Right ventricle myocardium superior (tissue), 1 donor: Measurements from ENCODE around the gene VPS35. TPM values are rescaled to one million over a fixed set of nuclear protein-coding genes. Genes with fewer than 3 reads are reported as not detected.
A peak's percentile ranks its signal among the peaks of the same experiment; 100 is the strongest.
"Not testable (repeated sequence)": the region's sequence is repeated elsewhere in the genome, so short reads cannot be mapped to it uniquely, and the experiment has no call there.

Experiments
- ATAC-seq: fragments of 200-7000 bp; cut with Tn5 transposase; one replicate; pipeline ENCODE4 v1.9.1; 2020; ENCODE audit warnings: mild to moderate bottlenecking; ENCODE audit not compliant: poor library complexity
- DNase-seq: peaks from one replicate; pipeline ENCODE4 v3.0.0-alpha.2; 2020
- intact Hi-C: fragments of 100-400 bp; cut with DNase I; formaldehyde crosslinking; loops from one replicate; pipeline ENCODE4 v1.11.2; 2022
- total RNA-seq: library from RNA; stranded (reverse); fragmentation: NEBNext Ultra II Directional; extraction: Animal tissue kit (Norgen Biotek cat#: 25700); gene quantifications from one replicate; pipeline ENCODE4 v1.2.1, GENCODE V29; 2021
- donor health status: DM: no; HTN: yes; CAD: no; lungs with severe emphysema.

VPS35 gene
- total RNA-seq, 1 donor from 2014 or later, result 89.0 TPM

- DNase-seq, result no peak
- intact Hi-C loops, result no loop called here
- no peak for ATAC-seq
Measured at GRCh38 chr16:46687486-46687885, 1.5 kb downstream of the VPS35 start.

GRCh38 chr16:46686815-46687473, 2.0 kb downstream of the VPS35 start:
- no peak for DNase-seq
- ATAC-seq, result no peak
- intact Hi-C loops, result no loop called here

GRCh38 chr16:46681867-46682266, 7.1 kb downstream of the VPS35 start:
- ATAC-seq, DNase-seq, intact Hi-C loops: not testable (repeated sequence)

DNA sequence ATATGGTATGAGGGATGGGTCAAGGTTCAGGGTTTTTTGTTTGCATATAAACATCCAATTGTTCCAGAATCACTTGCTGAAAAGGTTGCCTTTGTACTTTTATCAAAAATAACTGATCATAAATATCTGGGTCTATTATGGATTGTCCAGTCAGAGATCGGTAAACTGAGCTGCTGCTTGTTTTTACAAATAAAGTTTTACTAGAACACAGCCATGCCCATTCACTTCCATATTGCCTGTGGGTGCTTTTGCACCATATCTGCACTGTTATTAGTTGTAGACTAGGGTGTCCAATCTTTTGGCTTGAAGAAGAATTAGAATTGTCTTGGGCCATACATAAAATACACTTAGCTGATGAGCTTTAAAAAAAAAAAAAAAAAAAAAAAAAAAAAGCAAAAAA, 11.0 kb downstream of the VPS35 start:
- not testable (repeated sequence) for ATAC-seq

DNA sequence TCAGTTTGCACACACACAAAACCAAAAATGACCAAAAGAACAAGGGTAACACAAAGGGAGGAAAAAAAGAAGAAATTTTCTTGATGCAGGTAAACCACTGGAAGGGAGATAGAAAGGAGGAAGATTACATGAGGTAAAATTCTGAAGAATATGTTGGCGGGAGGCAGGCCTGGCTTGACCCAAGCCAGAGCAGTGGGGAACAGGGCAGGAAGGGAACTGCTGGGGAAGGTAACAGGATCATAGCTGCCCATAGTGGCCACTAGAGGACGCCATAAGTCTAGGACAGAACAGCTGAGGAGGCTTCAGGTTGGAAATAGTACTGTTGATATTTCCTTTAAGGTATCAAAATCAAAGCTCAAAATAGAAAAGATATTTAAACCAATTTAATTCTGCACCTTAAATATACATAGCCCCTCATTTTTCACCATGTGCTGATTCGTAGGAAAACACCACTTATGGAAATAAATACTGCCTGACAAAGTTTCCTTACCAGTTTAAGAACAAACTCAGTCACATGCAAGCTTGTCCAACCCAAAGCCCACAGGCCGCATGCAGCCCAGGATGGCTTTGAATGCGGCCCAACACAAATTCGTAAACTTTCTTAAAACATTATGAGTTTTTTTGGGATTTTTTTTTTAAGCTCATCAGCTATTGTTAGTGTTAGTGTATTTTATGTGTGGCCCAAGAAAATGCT, 15.5 kb downstream of the VPS35 start:
- DNase-seq (no peak), ATAC-seq (peak; percentile 96)
- intact Hi-C loops, result no loop called here

More for the DNA sequence above, 11.0 kb downstream of the VPS35 start:
- DNase-seq, intact Hi-C loops: not testable (repeated sequence)

DNA sequence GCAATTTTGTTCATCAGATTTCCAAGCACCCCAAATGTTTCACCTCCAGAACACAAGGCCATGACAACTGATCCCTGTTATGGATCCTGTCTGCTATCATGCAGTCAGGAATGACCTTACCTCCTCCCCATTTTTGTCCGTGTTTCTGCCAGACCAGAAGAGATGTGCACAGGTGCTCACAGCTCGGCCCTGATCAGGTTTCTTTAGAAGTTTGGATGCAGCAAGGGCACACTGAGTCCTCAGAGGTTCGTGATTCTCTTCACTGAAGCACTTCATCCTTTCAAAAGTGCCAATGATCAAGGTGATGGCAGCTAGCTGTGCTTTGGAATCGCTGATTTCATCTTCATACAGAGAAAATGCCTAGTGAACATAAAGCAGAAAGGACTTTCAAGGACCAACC, 26.9 kb downstream of the VPS35 start:
- intact Hi-C loops, result no loop called here
- ATAC-seq (no peak), DNase-seq (no peak)

- ATAC-seq, result peak; percentile 72
- intact Hi-C loops, result no loop called here
- DNase-seq, result peak; percentile 51
Measured at GRCh38 chr16:46658925-46659324, 30.1 kb downstream of the VPS35 start.

DNA sequence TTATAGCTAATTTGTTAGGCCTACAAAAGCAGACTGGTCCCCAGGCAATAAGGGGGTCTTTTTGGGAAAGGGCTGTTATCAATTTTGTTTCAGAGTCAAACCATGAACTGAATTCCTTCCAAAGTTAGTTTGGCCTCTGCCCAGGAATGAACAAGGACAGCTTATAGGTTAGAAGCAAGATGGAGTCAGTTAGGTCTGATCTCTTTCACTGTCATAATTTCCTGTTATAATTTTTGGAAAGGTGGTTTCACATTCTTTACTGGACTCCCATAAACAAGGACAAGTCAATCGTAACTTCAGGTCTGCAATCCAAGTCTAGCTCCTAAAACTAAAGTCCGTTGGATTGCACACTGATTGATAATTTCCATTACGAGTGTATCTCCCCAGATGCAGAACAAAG, 37.7 kb downstream of the VPS35 start:
- no peak for ATAC-seq
- no peak for DNase-seq
- intact Hi-C loops, result no loop called here

DNA sequence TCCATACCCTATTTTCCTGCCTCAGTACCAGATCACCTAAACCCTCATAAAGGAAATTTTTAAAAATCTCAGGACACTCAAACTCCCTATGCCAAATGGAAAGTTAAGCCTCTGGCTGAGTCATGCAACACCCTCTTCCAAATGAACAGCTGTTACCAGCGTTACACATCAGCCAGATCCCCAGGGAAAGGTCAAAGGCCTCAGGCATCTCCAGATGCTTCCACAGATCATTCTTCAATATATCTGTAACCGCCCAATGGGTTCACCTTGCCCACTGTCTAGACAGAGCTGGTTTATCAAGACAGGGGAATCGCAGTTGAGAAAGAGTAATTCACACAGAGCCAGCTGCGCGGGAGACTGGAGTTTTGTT, 38.7 kb downstream of the VPS35 start:
- DNase-seq (no peak), ATAC-seq (peak; percentile 80)
- intact Hi-C loops, result no loop called here

GRCh38 chr16:46649588-46650253, 39.3 kb downstream of the VPS35 start:
- ATAC-seq (peak; percentile 90), DNase-seq (peak; percentile 81)
- intact Hi-C loops, result no loop called here

- DNase-seq (no peak), ATAC-seq (no peak)
- intact Hi-C loops, result no loop called here
Measured at GRCh38 chr16:46648656-46649055, 40.3 kb downstream of the VPS35 start.

GRCh38 chr16:46638947-46639925, 49.7 kb downstream of the VPS35 start:
- DNase-seq (no peak), ATAC-seq (peak; percentile 31)
- intact Hi-C loops, result no loop called here

DNA sequence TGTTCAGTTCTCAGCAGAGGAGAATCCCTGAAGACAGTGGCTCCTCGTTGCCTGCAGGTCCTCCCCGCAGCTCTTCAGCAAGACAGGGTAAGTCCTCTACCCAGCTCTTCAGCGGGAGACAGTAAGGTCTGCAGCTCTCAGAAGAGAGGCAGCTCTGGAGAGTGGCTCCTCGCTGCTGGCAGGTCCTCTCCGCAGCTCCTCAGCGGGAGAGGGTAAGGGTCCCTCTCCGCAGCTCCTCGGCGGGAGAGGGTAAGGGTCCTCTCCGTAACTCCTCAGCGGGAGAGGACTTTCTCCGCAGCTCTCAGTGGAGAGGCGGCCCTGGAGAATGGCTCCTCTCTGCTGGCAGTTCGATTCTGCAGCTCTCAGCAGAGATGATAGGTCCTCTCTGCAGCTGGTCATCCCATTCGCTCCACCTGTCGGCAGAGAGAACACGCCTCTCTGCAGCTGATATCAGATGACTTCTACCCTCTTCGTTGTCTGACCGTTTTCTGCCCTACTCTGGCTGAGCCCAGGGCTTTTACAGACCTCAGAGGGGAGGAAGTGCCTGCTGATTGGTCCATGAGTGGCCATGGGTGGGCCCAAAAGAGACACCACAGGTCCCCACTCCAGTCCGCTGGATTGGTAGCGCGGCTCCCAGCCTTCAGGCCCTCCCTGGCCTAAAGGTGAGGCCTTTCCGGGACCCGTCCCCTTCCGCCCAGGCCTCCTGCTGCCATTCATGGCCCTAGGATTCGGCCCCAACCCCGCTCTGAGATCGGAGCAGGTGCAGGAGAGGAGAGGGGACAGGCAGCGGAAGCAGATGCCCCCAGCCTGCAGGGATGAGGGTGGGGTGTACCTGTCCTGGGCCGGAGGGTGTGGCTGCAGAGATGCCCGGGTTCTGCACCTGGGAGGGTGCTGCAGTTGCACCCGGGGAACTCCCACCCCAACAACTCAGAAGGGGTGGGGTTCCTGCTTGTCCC, 55.9 kb downstream of the VPS35 start:
- intact Hi-C loops, result no loop called here
- no peak for DNase-seq
- ATAC-seq, result no peak

GRCh38 chr16:46629331-46630219, 59.4 kb downstream of the VPS35 start:
- DNase-seq (no peak), ATAC-seq (peak; percentile 51)
- intact Hi-C loops, result no loop called here

- DNase-seq (no peak), ATAC-seq (no peak)
- intact Hi-C loops, result no loop called here
Measured at GRCh38 chr16:46627746-46628145, 61.2 kb downstream of the VPS35 start.

DNA sequence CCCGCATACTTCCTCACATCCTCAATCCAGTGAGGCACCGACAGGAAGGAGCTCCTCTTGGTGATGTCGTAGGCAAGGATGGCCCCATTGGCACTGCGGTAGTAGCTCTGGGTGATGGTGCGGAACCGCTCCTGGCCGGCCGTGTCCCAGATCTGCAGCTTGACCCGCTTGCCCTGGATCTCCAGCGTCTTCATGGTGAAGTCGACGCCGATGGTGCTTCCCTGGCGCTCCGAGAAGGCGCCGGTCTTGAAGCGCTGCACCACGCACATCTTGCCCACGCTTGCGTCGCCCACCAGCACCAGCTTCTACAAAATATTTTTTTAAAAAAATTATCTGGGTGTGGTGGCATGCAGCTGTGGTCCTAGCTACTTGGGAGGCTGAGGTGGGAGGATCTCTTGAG, 62.3 kb downstream of the VPS35 start:
- intact Hi-C loops, DNase-seq, ATAC-seq: not testable (repeated sequence)

- intact Hi-C loops, ATAC-seq, DNase-seq: not testable (repeated sequence)
Measured at GRCh38 chr16:46624862-46625261, 64.1 kb downstream of the VPS35 start.
